ENCODE results near the gene KCNG4. TPM values are rescaled to one million over a fixed set of nuclear protein-coding genes. Genes with fewer than 3 reads are reported as not detected.

Gene KCNG4
- total and polyA plus RNA-seq, 2 experiments from 2014 or later: 0.07 TPM; not detected in 1

- H3F3A ChIP-seq (replicated peaks; ENCODE audit: low read depth): no peaks in the 10 kb centered on the region
- Mint-ChIP-seq H3K9me3 (no peaks in the 10 kb centered on the region), H3K36me3 (ENCODE audit: low read depth) (no peaks in the 10 kb centered on the region)
Observed at GRCh38 chr16:84195201-84196093, 44.4 kb downstream of the KCNG4 start.

More at GRCh38 chr16:84195201-84196093, 44.4 kb downstream of the KCNG4 start:
- Mint-ChIP-seq H3K4me1 (peaks cover 22% of the 10 kb centered on the region), H3K4me3 (no peak overlapping the region), H3K27me3 (ENCODE audit: insufficient read depth, low read depth, poor library complexity) (peaks cover 12% of the 10 kb centered on the region), H3K27ac (no peak overlapping the region)
- Histone ChIP-seq H3K9me2 (ENCODE audit: insufficient read depth) (no peaks in the 10 kb centered on the region), H3K4me3 (no peak overlapping the region), H3K27ac (ENCODE audit: low read depth) (no peak overlapping the region), H3K36me3 (ENCODE audit: insufficient read depth) (no peaks in the 10 kb centered on the region), H3K79me2 (replicated peaks; ENCODE audit: insufficient read depth) (no peaks in the 10 kb centered on the region), H2AFZ (0 out of 2 replicates have a peak overlapping the region, but pooled peaks have one; percentile 43), H3K4me1 (ENCODE audit: insufficient read depth) (no peaks in the 10 kb centered on the region), H3K27me3 (ENCODE audit: insufficient read depth) (no peaks in the 10 kb centered on the region), H3K4me2 (no peak overlapping the region), H4K20me1 (replicated peaks; ENCODE audit: insufficient read depth) (no peaks in the 10 kb centered on the region)
- no peak for DNase-seq (ENCODE audit: low spot score)
- no peak for TF ChIP-seq ZNF114 (CRISPR knock-in tag; IDR thresholded peaks at IDR 0.05)
- no peak for TF ChIP-seq NANOG (IDR thresholded peaks at IDR 0.05; ENCODE audit: borderline replicate concordance)
- no peak for TF ChIP-seq JUNB (IDR thresholded peaks at IDR 0.05; ENCODE audit: unreplicated experiment)
- TF ChIP-seq POLR2AphosphoS5 (IDR thresholded peaks at IDR 0.05; ENCODE audit: low read depth): no peak
- no peak for TF ChIP-seq EZH2 (IDR thresholded peaks at IDR 0.05; ENCODE audit: low read depth, unreplicated experiment)
- TF ChIP-seq ZNF331 (CRISPR knock-in tag; IDR thresholded peaks at IDR 0.05; ENCODE audit: low read depth): no peak
- no peak for TF ChIP-seq CREB1 (CRISPR knock-in tag; IDR thresholded peaks at IDR 0.05; ENCODE audit: low read depth)
- no peak for TF ChIP-seq ETS1 (IDR thresholded peaks at IDR 0.05)
- no peak for TF ChIP-seq STAT1 (IDR thresholded peaks at IDR 0.05; ENCODE audit: unreplicated experiment)
- TF ChIP-seq CTCF (conservative IDR thresholded peaks at IDR 0.05; ENCODE audit: low read depth in 2 of 2): no peak
- ATAC-seq: no peak

All from GM23338 (cell line).